SK-N-SH (cell line): Measurements from ENCODE around the gene ECEL1.

Experiments
- CTCF ChIP-seq: fragments of 200-600 bp; sonication (generic); IDR thresholded peaks from 2 replicates; pipeline ENCODE4 v1.6.1; 2017; ENCODE audit warnings: antibody characterized with exemption, mild to moderate bottlenecking, moderate library complexity
- MXI1 ChIP-seq: IDR thresholded peaks from 2 replicates; pipeline ENCODE4 v1.6.1; 2012; ENCODE audit warnings: mild to moderate bottlenecking, low read depth, low read length, improper control_type of control experiment
- RAD21 ChIP-seq: IDR thresholded peaks from 2 replicates; pipeline ENCODE4 v1.6.1; 2012; ENCODE audit warnings: mild to moderate bottlenecking, low read length
- ZBTB33 ChIP-seq: IDR thresholded peaks from 2 replicates; pipeline ENCODE4 v1.4.0; 2012; ENCODE audit warnings: low read depth, borderline replicate concordance

DNA sequence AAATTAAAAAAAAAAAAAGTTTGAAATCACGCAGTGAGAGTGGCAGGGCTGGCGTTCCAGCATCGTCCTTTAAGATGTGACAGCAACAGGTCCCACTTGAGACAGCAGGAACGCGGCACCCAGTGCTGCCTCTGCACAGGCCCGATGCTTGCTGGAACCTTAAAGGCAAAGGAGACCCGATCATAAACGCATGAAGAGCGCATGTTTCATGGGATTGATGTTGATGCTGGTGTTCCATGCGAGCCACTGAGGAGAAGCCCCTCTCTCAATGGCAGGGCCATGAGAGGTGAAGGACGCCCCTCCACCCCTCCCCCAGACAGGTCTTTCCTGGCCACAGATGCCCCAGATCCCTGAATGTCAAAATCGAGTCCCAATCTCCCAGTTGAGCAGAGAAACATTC lies 49.5 kb downstream of the ECEL1 start:
- TF ChIP-seq MXI1 (no peak), RAD21 (no peak), ZBTB33 (no peak), CTCF (no peak)
